Measurements from ENCODE around the gene BCLAF1. TPM values are rescaled to one million over a fixed set of nuclear protein-coding genes. Genes with fewer than 3 reads are reported as not detected.
A peak's percentile ranks its signal among the peaks of the same experiment; 100 is the strongest.

BCLAF1 gene
- total and polyA plus RNA-seq, 9 of the 15 experiments (the other 6 are each of a cell fraction or from before 2014, with no cell fraction given): 65.4 to 286 (median 165) TPM

DNA sequence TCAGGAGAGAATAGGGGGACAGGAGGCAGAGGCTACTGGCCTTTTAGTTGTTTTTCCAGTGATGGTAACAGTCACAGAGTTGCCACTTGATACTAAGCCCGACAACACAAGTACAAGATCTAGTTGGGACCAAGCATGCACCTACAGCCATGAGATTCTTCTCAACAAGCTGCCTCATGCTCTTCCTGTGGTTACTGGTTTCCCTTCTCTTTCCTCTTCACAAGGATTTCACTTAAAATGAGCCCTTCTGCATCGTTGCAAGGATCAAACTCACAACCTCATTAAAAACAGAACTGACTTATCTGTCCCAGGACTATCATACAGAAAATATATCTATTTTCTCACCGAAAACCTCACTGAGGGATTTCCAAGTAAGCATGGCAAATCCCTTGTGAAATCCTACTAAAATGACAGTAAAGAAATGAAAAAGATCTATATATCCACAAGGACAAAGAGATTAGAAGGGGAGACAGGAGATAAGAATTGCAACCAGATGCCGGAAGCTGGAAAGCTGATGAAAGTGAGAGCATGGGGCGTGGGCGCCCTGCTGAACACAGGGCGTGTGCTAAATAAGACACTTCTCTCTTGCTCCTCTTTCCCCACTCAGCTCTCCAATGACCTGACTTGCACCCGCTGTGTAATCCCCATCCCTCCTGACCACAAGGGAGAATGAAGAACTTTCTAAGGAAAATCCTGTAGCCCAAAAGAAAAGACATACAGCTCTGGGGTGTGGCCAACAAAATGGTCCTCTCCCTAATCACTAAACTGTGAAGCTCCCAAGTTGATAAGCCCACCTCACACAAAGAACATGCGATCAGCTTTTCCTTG, 53.0 kb downstream of the BCLAF1 start (continued):
- TF ChIP-seq, protein P1, sequence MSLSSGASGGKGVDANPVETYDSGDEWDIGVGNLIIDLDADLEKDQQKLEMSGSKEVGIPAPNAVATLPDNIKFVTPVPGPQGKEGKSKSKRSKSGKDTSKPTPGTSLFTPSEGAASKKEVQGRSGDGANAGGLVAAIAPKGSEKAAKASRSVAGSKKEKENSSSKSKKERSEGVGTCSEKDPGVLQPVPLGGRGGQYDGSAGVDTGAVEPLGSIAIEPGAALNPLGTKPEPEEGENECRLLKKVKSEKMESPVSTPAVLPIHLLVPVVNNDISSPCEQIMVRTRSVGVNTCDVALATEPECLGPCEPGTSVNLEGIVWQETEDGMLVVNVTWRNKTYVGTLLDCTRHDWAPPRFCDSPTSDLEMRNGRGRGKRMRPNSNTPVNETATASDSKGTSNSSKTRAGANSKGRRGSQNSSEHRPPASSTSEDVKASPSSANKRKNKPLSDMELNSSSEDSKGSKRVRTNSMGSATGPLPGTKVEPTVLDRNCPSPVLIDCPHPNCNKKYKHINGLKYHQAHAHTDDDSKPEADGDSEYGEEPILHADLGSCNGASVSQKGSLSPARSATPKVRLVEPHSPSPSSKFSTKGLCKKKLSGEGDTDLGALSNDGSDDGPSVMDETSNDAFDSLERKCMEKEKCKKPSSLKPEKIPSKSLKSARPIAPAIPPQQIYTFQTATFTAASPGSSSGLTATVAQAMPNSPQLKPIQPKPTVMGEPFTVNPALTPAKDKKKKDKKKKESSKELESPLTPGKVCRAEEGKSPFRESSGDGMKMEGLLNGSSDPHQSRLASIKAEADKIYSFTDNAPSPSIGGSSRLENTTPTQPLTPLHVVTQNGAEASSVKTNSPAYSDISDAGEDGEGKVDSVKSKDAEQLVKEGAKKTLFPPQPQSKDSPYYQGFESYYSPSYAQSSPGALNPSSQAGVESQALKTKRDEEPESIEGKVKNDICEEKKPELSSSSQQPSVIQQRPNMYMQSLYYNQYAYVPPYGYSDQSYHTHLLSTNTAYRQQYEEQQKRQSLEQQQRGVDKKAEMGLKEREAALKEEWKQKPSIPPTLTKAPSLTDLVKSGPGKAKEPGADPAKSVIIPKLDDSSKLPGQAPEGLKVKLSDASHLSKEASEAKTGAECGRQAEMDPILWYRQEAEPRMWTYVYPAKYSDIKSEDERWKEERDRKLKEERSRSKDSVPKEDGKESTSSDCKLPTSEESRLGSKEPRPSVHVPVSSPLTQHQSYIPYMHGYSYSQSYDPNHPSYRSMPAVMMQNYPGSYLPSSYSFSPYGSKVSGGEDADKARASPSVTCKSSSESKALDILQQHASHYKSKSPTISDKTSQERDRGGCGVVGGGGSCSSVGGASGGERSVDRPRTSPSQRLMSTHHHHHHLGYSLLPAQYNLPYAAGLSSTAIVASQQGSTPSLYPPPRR (CRISPR knock-in tag; IDR thresholded peaks at IDR 0.05; ENCODE audit: borderline replicate concordance): no peak
- TF ChIP-seq RBM39 (optimal IDR thresholded peaks at IDR 0.05; ENCODE audit: low read depth, low read length): no peak
- no peak for TF ChIP-seq ELF4 (CRISPR knock-in tag; IDR thresholded peaks at IDR 0.05)
- no peak for TF ChIP-seq ZBTB8A (IDR thresholded peaks at IDR 0.05; ENCODE audit: partially characterized antibody)
- TF ChIP-seq, protein P2, sequence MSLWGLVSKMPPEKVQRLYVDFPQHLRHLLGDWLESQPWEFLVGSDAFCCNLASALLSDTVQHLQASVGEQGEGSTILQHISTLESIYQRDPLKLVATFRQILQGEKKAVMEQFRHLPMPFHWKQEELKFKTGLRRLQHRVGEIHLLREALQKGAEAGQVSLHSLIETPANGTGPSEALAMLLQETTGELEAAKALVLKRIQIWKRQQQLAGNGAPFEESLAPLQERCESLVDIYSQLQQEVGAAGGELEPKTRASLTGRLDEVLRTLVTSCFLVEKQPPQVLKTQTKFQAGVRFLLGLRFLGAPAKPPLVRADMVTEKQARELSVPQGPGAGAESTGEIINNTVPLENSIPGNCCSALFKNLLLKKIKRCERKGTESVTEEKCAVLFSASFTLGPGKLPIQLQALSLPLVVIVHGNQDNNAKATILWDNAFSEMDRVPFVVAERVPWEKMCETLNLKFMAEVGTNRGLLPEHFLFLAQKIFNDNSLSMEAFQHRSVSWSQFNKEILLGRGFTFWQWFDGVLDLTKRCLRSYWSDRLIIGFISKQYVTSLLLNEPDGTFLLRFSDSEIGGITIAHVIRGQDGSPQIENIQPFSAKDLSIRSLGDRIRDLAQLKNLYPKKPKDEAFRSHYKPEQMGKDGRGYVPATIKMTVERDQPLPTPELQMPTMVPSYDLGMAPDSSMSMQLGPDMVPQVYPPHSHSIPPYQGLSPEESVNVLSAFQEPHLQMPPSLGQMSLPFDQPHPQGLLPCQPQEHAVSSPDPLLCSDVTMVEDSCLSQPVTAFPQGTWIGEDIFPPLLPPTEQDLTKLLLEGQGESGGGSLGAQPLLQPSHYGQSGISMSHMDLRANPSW (CRISPR knock-in tag; IDR thresholded peaks at IDR 0.05): no peak
- peak; percentile 70 for TF ChIP-seq RNF2 (IDR thresholded peaks at IDR 0.05)
- TF ChIP-seq YBX1 (IDR thresholded peaks at IDR 0.05): no peak
- TF ChIP-seq E2F8 (IDR thresholded peaks at IDR 0.05; ENCODE audit: low read depth, partially characterized antibody): peak; percentile 30
- TF ChIP-seq, protein P3, sequence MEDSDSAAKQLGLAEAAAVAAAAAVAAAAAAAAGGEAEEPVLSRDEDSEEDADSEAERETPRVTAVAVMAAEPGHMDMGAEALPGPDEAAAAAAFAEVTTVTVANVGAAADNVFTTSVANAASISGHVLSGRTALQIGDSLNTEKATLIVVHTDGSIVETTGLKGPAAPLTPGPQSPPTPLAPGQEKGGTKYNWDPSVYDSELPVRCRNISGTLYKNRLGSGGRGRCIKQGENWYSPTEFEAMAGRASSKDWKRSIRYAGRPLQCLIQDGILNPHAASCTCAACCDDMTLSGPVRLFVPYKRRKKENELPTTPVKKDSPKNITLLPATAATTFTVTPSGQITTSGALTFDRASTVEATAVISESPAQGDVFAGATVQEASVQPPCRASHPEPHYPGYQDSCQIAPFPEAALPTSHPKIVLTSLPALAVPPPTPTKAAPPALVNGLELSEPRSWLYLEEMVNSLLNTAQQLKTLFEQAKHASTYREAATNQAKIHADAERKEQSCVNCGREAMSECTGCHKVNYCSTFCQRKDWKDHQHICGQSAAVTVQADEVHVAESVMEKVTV (CRISPR knock-in tag; IDR thresholded peaks at IDR 0.05): no peak
- peak in 1 of 2 experiments; percentile 81; a peak in 2 of 4 replicates for TF ChIP-seq TBL1XR1 (IDR thresholded peaks at IDR 0.05; ENCODE audit: low read length in 2 of 2)
- peak; percentile 40 to 52; a peak in 3 of 4 replicates for TF ChIP-seq NRF1 (conservative IDR thresholded peaks at IDR 0.05 in 1 of 2, IDR thresholded peaks at IDR 0.05 in 1 of 2)
- no peak for TF ChIP-seq BMI1 (IDR thresholded peaks at IDR 0.05; ENCODE audit: low read length)
- TF ChIP-seq NCOR1 (IDR thresholded peaks at IDR 0.05): peak; percentile 85
- no peak for TF ChIP-seq BHLHE40 (IDR thresholded peaks at IDR 0.05; ENCODE audit: low read length)
- TF ChIP-seq ESRRA (IDR thresholded peaks at IDR 0.05; ENCODE audit: borderline replicate concordance, low read depth): peak; percentile 84
